ENCODE measurements around the gene DNAJC27. TPM values are rescaled to one million over a fixed set of nuclear protein-coding genes. Genes with fewer than 3 reads are reported as not detected.

DNAJC27 gene
- total RNA-seq, 1 donor from 2014 or later: 6.9 TPM

DNA sequence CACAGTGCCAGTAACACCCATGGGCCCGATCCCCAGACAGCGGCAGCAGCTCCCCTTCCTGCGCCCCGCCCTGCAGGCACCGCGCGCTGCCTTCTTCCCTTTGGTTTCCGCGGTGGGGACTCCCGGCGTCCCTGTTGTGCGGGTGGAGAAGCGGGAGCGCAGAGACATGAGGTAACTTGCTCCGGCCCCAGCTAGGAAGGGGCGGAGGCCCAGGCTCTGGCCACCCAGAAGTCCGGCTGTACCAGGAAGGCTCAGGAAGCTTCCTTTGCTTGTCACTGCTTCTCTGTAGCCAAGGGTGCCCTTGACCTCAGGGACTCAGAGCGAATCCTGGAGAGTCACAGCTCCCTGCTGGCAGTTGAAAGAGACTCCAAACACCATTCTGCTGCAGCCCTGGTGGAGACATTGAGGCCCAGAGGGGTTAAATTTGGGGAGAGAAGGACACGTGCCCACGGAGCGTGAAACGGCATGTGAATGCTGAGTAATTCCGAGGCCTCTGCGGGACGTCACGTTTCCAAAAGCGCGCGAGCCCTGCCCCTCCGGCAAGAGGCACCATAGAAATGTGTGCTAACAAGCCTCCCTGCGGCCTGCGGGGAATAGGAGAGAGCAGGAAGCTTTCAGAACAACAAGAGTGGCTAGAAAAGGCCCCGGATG, 45.0 kb downstream of the DNAJC27 start:
- Mint-ChIP-seq H3K27me3 (peaks cover 4% of the 10 kb centered on the region), H3K4me1 (peaks cover 5% of the 10 kb centered on the region), H3K4me3 (peak overlapping the region; percentile 24), H3K9me3 (no peaks in the 10 kb centered on the region), H3K27ac (no peak overlapping the region), H3K36me3 (ENCODE audit: low read depth) (no peaks in the 10 kb centered on the region)
- DNase-seq: peak; percentile 72
- intact Hi-C loops (cut with micrococcal nuclease): no loop called here

DNA sequence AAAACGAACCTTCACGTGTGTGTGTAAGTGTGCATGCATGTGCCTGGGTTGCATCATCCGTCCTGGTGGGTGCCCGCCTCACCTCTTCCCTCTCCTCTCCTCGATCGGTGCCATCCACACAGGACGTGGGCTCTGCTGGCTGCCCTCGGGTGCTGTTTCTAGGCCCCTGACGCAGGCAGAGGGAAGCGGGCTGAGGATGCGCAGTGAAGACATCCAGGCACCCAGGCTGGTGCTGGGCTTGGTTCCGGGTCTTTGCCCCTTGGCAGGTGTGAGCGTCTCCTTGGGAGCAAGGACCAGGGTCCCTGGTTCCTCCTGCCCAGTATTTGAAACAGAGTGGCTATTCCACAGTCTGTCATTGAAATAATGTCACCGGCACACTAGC, 45.5 kb downstream of the DNAJC27 start:
- Mint-ChIP-seq H3K27me3 (peaks cover 4% of the 10 kb centered on the region), H3K9me3 (no peaks in the 10 kb centered on the region), H3K4me3 (no peak overlapping the region), H3K36me3 (ENCODE audit: low read depth) (no peaks in the 10 kb centered on the region), H3K4me1 (peaks cover 5% of the 10 kb centered on the region), H3K27ac (no peak overlapping the region)
- intact Hi-C loops (cut with micrococcal nuclease): no loop called here
- DNase-seq: no peak

DNA sequence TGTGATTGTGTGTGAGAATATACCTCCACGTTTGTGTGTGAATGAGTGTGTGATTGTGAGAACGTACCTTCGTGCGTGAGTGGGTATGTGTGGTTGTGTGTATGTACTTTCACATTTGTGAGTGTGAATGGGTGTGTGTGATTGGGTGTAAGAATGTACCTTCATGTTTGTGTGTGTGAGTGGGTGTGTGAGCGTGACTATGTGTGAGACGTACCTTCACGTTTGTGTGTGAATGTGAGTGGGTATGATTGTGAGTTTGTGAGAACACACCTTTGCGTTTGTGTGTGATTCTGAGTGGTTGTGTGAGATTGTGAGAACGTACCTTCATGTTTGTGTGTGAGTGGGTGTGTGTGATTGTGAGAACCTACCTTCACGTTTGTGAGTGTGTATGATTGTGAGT, 45.9 kb downstream of the DNAJC27 start:
- intact Hi-C loops (cut with micrococcal nuclease): no loop called here
- peaks cover 6% of the 10 kb centered on the region for H3K4me1 Mint-ChIP-seq

DNA sequence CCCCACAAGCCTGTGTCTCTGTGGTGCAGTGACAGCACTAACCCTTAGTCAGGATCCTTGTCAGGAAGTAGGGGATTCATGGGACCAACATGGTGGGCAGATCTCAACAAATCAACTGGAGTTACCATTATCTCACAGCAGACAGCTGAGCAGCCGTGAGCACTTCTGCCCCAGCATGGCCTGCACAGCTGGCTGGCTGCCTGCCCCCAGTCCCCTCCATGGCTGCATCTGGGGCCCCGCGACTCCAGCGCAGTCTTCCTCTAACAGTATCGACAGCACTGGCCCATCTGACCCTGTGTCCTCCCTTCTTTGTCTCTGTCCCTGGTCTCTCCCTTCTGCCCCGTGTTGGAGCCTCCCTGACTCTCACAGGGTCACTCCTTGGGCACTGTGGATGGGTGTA, 47.0 kb downstream of the DNAJC27 start:
- Mint-ChIP-seq H3K4me3 (no peak overlapping the region), H3K27ac (no peak overlapping the region), H3K27me3 (peaks cover 6% of the 10 kb centered on the region), H3K4me1 (peaks cover 6% of the 10 kb centered on the region), H3K36me3 (ENCODE audit: low read depth) (no peaks in the 10 kb centered on the region), H3K9me3 (no peaks in the 10 kb centered on the region)
- no peak for DNase-seq
- intact Hi-C loops (cut with micrococcal nuclease): loop anchor here (5.0 kb wide), 4 partner anchors 97 to 507 kb away; partner anchors contain the start of gene EFR3B

More for the DNA sequence above, 45.9 kb downstream of the DNAJC27 start:
- DNase-seq: no peak
- Mint-ChIP-seq H3K36me3 (ENCODE audit: low read depth) (no peaks in the 10 kb centered on the region), H3K27ac (no peak overlapping the region), H3K27me3 (peaks cover 5% of the 10 kb centered on the region), H3K4me3 (no peak overlapping the region), H3K9me3 (no peaks in the 10 kb centered on the region)

DNA sequence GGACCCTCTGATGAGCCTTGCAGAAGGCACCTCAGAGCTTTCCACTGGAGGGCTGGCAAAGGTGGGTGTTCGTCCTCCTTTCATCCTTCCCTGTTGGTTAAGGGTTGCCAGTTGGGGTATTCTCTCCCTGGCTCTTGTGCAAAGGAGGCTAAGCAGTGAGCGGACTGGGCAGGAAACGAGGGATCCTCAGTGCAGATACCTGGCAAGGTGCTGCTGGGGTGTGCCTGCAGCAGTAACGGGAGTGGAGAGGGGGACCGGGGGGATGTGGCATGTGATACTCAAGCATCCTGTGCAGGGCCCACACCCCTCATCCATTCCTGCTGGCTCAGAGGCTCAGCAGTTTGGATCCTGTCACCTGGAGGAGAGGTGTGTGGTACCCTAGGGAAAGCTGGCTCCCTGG, 47.5 kb downstream of the DNAJC27 start:
- H3K27me3 Mint-ChIP-seq: peaks cover 6% of the 10 kb centered on the region
- H3K4me1 Mint-ChIP-seq: peaks cover 6% of the 10 kb centered on the region
- H3K27ac Mint-ChIP-seq: no peak overlapping the region
- intact Hi-C loops (cut with micrococcal nuclease): loop anchor here (5.0 kb wide), 4 partner anchors 97 to 507 kb away; partner anchors contain the start of gene EFR3B
- H3K9me3 Mint-ChIP-seq: no peaks in the 10 kb centered on the region
- no peaks in the 10 kb centered on the region for H3K36me3 Mint-ChIP-seq (ENCODE audit: low read depth)
- no peak overlapping the region for H3K4me3 Mint-ChIP-seq
- DNase-seq: no peak

DNA sequence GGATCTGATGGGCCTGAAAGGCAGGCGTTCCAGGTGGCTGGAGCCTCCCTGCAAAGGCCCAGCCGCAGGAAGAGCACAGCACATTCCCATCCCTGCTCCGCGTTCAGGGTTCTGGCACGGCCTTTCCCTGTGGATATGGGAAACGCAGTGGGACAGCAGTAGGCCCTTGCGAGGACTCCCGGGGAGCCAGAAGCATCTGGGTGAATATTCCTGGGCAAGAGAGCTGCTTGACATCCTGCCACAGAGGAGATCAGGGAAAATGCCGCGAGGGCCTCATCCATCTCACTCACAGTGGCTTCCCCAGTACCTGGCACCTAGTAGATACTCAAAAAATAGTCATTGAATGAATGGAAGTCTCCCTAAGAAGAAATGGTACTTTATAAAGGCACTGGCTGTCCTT, 48.6 kb downstream of the DNAJC27 start:
- no peak for DNase-seq
- Mint-ChIP-seq H3K9me3 (no peaks in the 10 kb centered on the region), H3K4me1 (peaks cover 15% of the 10 kb centered on the region), H3K27me3 (peaks cover 6% of the 10 kb centered on the region), H3K27ac (no peak overlapping the region), H3K36me3 (ENCODE audit: low read depth) (peaks cover 5% of the 10 kb centered on the region), H3K4me3 (no peak overlapping the region)
- intact Hi-C loops (cut with micrococcal nuclease): loop anchor here (5.0 kb wide), 4 partner anchors 96 to 506 kb away; partner anchors contain the start of gene EFR3B

DNA sequence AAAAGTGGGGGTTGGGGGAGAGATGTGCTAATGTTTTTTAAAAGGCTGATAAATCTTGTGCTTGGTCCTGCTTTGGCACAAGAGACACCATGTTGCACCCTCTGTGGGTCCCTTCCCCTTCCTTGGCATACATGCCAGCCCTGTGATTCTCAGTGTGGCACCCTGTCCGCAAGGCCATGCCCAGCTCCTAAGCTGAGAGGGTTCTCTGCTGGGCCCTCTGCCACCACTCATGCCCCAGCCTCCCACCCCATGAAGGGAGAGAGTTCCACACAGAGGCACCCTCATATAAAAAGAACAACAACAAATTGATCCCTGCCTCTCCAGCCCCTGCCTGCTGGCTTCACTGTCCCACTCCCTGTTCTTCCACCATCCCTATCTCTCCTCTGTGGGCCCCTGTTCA, 49.2 kb downstream of the DNAJC27 start:
- no peak for DNase-seq
- Mint-ChIP-seq H3K9me3 (no peaks in the 10 kb centered on the region), H3K4me1 (peaks cover 20% of the 10 kb centered on the region), H3K36me3 (ENCODE audit: low read depth) (peaks cover 10% of the 10 kb centered on the region), H3K27ac (no peak overlapping the region), H3K4me3 (no peak overlapping the region), H3K27me3 (peaks cover 6% of the 10 kb centered on the region)
- intact Hi-C loops (cut with micrococcal nuclease): loop anchor here (5.0 kb wide), 4 partner anchors 95 to 505 kb away; partner anchors contain the start of gene EFR3B

DNA sequence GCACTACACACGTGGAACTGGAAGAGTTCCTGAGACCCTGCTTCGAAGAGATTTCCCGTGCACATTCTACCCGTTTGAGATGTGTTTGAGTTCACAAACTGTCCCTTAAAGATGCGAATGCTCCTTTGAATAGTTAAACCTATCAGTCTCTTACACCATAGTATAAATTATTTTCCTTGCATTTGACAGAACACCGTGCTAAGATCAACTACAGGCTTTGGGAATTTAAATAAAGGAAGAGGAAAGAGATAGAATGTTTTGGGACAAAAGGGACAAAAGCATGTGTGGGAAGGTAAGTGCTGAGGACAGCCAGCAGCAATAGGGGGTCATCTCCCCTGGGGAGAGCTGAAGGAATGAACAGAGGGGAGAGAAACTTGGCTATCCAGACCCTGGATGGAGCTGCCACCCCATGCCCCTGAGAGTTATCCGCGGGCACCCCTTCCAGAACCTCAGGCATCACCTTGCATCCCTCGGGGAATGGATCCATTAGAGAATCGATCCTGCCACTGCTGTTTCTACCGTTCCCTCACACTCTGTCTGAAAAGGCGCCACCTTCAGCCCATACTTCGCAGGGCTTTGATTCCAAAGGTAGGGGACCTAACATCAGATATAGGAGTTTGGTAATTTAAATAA, 50.8 kb downstream of the DNAJC27 start:
- intact Hi-C loops (cut with micrococcal nuclease): loop anchor here (5.0 kb wide), 4 partner anchors 94 to 504 kb away; partner anchors contain the start of gene EFR3B
- H3K9me3 Mint-ChIP-seq: no peaks in the 10 kb centered on the region
- peak overlapping the region; percentile 61 for H3K27ac Mint-ChIP-seq
- peaks cover 6% of the 10 kb centered on the region for H3K27me3 Mint-ChIP-seq
- peak overlapping the region; percentile 80 for H3K4me3 Mint-ChIP-seq
- DNase-seq: peak; percentile 72
- peaks cover 29% of the 10 kb centered on the region for H3K4me1 Mint-ChIP-seq
- H3K36me3 Mint-ChIP-seq (ENCODE audit: low read depth): peaks cover 13% of the 10 kb centered on the region

DNA sequence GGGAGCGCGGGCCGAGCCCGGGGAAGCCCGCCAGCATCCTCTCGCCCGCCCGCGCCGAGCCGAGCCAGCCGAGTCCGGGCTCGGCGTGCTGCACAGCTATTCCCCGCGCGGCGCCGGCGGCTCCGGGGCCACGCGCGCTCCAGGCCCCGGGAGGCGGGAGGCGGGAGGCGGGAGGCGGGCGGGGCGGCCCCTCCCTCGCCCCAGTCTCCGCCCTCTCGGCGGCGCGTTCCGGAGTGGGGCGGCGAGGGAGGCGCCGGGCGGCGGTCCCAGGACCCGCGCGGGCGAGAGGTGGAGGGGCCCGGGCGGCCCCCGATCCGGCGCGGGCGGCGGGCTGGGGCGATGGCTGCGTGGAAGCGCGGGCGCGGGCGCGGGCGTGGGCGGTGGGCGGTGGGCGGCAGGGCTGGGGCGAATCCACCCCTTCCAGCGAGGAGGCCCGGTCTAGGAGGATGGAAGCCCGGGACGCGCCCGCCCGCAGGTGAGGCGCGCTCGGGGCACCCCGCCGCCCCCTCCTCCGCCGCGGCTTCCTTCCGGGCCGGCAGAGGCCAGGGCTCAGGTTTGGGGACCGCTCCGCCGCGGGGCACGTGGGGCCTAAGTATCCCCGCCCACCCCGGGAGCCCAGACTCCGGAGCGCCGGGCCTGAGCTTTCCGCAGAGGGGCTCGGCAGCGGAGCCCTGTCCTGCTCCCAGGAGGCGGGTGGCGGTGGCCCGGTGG, 51.5 kb downstream of the DNAJC27 start, which contains the start of gene ADCY3:
TSS of gene ADCY3 (minus strand) at position 140 of the 711 bp plus-strand sequence. CDS start 1,250 bp downstream, outside the sequence.
- Mint-ChIP-seq H3K27me3 (peaks cover 6% of the 10 kb centered on the region), H3K4me3 (peak within 1 kb of the TSS; percentile 90), H3K4me1 (peaks cover 29% of the 10 kb centered on the region), H3K9me3 (no peaks in the 10 kb centered on the region), H3K36me3 (ENCODE audit: low read depth) (peaks cover 15% of the 10 kb centered on the region), H3K27ac (peak within 1 kb of the TSS; percentile 69)
- peak; percentile 90 for DNase-seq
- intact Hi-C loops (cut with micrococcal nuclease): loop anchor here (5.0 kb wide), 4 partner anchors 93 to 503 kb away; partner anchors contain the start of gene EFR3B

DNA sequence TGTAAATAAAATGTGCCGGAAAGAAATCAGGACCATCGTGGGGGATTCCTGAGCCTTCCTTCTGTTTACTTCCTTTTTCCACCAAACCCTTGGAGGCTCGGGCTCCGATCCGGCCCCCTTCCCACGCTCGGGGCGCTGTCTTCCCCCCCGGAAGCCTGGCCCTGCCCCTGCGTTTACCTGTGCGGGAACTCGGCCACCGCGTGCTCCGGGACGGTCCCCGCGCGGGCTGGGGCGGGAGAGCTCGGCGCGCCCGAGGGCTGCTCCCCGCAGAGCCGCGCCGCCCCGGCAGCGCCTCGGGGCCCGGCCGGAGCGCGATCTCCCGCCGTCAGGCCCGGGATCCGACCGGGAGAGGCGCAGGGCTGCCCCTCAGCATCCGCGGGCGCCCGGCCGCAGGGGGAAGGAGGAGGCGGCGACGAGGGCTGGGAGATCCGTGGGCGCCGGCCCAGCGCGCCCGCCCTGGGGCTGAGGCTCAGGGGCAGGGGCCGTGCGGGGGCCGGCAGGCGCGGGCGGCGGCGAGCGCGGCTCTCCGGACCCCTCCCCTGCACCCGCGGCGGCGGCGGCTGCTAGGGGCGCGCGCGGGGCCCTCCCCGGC, 52.2 kb downstream of the DNAJC27 start:
- Mint-ChIP-seq H3K27ac (peak overlapping the region; percentile 69), H3K27me3 (peaks cover 6% of the 10 kb centered on the region), H3K4me3 (peak overlapping the region; percentile 90), H3K9me3 (no peaks in the 10 kb centered on the region), H3K4me1 (peaks cover 31% of the 10 kb centered on the region), H3K36me3 (ENCODE audit: low read depth) (peaks cover 21% of the 10 kb centered on the region)
- peak; percentile 74 for DNase-seq
- intact Hi-C loops (cut with micrococcal nuclease): loop anchor here (1.0 to 5.0 kb wide), 5 partner anchors 52 to 502 kb away; partner anchors contain the start of genes DNAJC27 and EFR3B

DNA sequence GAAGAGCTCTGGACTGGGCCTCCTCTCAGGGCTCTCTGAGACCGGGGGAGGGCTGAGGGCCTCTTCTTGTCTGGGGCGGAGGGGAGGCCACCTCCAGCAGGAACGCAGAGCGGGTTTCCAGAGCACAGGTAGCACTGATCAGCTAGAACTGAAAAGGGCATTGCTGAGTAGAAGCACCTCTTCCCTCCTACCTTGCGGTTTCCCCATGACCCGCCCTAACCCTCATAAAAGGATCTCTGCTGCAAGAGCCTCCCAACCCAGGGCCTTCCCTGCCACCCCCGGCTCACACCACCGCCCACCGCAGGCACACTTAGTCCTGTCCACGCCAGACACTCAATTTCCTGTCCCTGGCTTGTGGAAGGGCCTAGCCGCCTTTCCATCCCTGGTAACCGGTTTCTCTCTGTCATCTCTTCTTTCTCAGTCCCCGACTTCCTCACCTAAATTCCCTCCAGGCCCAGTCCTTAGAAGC, 52.7 kb downstream of the DNAJC27 start:
- peak; percentile 87 for DNase-seq
- Mint-ChIP-seq H3K4me3 (peak overlapping the region; percentile 90), H3K4me1 (peaks cover 31% of the 10 kb centered on the region), H3K36me3 (ENCODE audit: low read depth) (peaks cover 24% of the 10 kb centered on the region), H3K9me3 (no peaks in the 10 kb centered on the region), H3K27ac (peak overlapping the region; percentile 69), H3K27me3 (peaks cover 6% of the 10 kb centered on the region)
- intact Hi-C loops (cut with micrococcal nuclease): loop anchor here (1.0 kb wide), 1 partner anchor 52 kb away; the partner anchor contains the start of gene DNAJC27

DNA sequence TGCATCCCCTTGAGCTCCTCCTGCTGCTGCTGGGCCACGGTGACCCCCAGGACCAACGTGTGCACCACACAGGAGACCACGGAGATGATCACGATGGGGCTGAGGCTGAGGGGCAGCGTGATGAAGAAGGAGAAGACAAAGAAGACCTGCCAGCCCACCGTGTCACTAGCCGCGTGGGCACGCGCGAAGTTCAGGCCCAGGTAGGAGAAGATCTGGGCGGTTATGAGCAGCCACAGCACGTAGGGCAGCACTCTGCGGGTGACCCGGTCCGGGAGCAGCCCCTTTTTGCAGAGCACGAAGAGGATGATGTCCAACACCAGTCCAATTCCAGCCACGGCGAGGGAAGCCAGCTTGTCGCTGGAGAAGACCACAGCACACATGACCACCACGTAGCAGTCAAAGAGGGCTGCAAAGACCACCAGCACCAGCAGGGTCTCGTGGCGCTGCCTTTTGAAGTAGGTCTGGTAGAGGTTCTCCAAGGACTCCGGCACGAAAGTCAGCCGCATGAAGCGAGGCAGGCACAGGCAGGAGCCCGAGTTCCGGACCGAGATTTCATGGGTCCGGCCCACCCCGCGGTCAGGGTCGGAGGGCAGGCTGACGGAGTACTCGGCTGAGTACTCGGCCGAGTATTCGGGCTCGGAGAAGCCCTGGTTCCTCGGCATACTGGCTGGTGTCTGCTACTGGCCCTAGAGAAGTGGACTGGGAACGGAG, 53.3 kb downstream of the DNAJC27 start:
- intact Hi-C loops (cut with micrococcal nuclease): loop anchor here (1.0 kb wide), 1 partner anchor 53 kb away; the partner anchor contains the start of gene DNAJC27

More for the DNA sequence above, 53.3 kb downstream of the DNAJC27 start:
- Mint-ChIP-seq H3K27ac (peak overlapping the region; percentile 69), H3K4me3 (peak overlapping the region; percentile 90), H3K27me3 (peaks cover 2% of the 10 kb centered on the region), H3K4me1 (peaks cover 32% of the 10 kb centered on the region), H3K9me3 (no peaks in the 10 kb centered on the region), H3K36me3 (ENCODE audit: low read depth) (peaks cover 25% of the 10 kb centered on the region)
- peak; percentile 60 for DNase-seq

All from activated CD4-positive, alpha-beta T cell treated with anti-CD3 and anti-CD28 coated beads, Interleukin-2, amount 10 ng/mL, durations not matched to agents 24 days and 14 days (primary cell).